NCI-H524 treated with DMSO at 0.1 percent for 48 hours (cell line): ENCODE data around the gene SORL1.

Source experiments
- DNase-seq: peaks from one replicate; lab custom pipeline; 2025; lab: John Stamatoyannopoulos, UW

The SORL1 gene

GRCh38 chr11:121659811-121660210, 207.7 kb downstream of the SORL1 start:
- no peak for DNase-seq

- peak; percentile 15 for DNase-seq
These were observed 209.9 kb downstream of the SORL1 start for GRCh38 chr11:121661880-121662486.

- no peak for DNase-seq
These were observed 212.0 kb downstream of the SORL1 start for GRCh38 chr11:121664144-121664543.

- DNase-seq, result peak; percentile 77
These were observed 213.2 kb downstream of the SORL1 start for GRCh38 chr11:121665206-121665838.

- DNase-seq, result no peak
These were observed 215.7 kb downstream of the SORL1 start for GRCh38 chr11:121667836-121668235.

GRCh38 chr11:121669422-121669821, 217.3 kb downstream of the SORL1 start:
- no peak for DNase-seq

GRCh38 chr11:121670266-121670665, 218.2 kb downstream of the SORL1 start:
- no peak for DNase-seq

- no peak for DNase-seq
These were observed 218.7 kb downstream of the SORL1 start for GRCh38 chr11:121670805-121671282.

GRCh38 chr11:121671283-121672168, 219.4 kb downstream of the SORL1 start:
- DNase-seq, result peak; percentile 39

GRCh38 chr11:121672630-121673487, 220.7 kb downstream of the SORL1 start:
- no peak for DNase-seq

GRCh38 chr11:121681550-121682268, 229.6 kb downstream of the SORL1 start:
- no peak for DNase-seq
